ENCODE measurements around the gene MTMR2.

Gene MTMR2

DNA sequence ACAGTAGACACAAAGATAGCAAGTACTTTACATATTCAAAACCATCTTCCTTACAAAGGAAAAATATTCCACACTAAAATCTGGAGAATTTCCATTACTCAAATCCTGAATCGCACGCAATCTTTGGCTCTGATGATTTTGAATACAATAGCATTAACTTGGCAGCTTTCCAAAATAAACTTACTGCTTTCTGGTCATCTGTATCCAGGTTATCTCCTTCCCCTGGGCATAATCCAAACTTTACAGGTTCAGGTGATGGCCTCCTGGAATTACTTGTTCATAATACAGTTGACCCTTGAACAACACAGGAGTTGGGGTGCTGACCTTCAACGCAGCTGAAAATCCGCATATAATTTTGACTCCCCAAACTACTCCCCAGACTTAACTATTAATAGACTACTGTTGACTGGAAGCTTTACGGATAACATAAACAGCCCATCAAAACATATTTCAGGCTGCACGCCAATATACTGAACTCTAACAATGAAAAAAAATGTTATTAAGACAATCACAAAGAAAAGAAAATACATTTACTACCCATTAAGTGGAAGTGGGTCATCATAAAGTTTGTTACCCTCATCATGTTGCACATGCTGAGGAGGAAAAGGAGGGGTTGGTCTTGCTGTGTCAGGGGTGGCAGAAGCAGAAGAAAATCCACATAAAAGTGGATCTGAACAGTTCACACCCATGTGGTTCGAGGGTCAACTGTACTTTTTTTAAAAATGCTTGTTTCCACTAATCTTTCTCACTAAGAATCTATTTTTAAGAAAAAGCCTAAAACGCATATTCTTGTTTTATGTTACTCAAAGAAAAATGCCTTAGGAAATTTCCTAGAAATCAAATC lies 6.5 kb downstream of the MTMR2 start:
- no peak for ATAC-seq

DNA sequence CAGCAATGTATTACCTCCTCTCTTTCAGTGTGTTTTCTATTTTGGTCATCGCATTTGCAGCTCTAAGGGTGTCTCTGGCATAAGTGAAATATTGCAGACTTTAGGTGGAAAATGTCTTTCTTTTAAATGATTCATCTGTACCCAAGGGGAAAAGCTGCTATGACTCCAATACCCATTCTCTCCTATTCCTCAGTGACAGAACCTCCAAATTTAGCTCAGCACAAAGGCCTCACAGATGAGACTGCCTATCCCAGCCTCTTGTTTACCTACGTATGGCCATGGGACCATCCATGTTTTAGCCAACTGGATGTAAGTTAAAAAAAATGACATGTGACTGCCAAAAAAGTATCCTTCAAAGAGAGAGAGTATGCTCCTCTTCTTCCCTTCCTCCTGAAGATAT lies 7.9 kb downstream of the MTMR2 start:
- no peak for ATAC-seq

DNA sequence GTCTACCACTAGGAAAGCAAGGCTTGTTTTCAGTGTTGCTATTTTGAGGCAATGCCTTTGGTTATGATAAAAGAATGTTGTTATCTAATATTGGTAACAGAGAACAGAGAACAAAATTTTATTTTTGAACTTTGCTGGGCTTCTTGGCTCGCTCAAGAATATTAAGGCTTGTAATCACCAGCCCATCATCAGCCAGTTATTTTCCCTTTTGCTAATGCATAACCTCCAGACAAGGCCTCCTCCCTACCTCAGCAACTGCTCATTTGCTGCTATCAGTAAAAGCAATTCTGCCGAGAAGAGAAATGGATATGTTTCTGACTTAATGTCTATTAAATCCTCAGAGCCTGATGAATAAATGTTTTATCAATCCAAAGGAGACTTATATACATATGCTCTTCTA lies 8.9 kb downstream of the MTMR2 start:
- ATAC-seq = no peak

DNA sequence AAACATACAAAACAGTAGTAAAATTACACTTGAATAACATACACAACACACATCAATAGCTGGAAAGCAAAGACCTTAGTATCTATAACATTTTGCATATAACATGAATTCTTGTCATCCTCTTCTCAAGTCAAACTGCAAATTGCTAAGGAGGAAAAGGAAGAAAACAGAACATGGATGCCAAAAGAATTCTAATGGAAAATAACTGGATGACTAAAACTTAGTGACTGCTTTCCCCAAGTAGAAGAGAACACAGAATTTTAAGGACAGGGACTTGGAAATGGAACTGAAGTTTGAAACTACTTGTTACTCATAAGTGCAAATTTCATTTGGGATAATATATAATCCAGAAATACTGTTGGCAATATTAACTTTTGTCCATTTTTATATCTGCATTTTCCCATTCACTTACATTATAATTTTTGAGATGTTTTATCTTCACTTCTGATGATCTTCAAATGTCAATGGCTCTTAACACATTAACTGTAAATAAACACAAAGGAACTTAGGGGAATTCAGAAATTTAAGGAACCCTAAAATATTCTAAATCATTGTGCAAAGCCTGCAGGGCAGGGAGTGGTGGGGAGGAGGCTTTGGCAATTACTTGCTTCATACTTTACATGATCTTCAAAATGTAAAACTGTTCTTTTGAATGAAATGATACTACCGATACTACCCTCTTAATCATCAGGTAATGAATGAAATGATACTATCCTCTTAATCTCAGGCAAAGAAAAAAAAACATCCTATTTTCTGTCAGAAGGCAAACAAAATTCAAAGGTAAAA lies 9.9 kb downstream of the MTMR2 start:
- ATAC-seq = no peak

DNA sequence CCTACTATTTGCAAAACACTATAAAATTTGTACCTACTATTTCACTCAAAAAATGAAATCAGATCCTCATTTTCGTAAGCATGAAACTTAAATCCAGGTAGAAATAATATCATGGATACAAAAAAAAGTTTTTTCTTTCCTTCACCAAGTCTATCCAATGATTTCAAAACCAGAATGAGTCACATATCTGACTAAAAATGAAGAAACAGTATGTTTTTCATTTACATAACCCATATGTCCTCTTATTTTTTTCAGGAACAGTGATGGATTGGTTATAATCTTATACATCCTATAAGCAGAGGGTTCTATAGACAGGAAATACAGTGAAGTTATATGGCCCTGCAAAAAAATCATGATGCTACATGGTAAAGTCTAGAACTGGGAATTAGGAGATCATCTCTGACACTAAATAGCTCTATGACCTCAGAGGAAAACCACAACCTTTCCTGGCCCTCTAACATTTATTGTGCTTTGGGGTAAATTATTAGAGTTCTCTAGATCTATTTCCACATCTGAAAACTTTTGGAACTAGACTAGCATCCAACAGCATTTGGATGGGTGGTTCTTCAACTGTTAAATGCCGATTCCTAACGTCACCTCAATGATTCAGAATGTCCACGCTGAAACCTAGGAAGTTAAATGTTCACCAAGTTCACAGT lies 10.9 kb downstream of the MTMR2 start:
- ATAC-seq = no peak

DNA sequence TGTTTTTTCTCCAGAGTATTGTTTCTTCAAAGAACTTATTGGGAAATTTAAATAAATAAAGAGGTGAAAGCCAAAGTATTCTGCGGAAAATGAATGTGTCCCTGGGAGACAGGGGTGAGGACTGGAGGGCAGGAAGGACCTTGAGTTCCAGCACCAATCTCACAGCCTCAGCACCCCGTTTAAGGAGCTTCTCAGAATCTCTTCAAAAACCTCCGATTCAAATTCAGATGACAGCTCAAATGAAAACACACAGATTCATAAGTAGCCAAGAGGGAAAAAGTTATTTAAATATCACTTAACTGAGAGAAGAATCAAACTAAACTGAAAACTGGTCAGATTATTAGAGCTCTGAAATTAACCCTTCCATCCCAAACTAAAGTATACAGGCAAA lies 12.5 kb downstream of the MTMR2 start:
- no peak for ATAC-seq

DNA sequence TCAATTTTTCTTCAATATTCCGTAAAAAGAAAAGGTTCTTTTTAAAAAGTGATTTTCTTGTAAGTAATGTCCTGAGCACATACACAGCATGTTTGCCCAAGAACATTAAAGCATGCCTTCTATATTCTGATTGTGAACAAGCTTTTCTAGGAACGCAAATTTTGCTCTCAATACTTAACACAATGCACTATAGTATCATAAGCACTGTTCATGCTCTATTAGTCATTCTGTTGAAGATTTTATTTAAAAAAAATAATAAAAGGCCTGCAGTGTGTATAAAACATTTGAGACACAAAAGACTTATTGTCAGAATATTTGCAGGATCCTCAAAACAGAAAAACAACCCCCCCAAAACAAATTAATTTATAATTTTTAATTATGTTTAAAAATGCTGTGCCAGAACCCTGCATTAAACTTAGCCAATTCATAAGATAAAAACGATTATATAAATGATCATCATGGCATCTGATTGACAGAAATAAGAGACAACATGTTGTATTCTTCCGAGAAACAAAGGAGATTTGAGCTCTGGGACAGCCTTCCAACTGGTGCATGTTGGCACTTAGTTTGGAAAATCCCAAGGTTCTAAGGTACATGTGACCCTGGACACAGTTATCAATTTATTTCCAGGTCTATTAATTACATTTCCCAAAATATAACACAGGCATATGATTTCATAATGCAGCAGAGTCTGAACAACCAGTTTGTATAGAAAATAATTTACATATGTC lies 13.1 kb downstream of the MTMR2 start:
- ATAC-seq = no peak

DNA sequence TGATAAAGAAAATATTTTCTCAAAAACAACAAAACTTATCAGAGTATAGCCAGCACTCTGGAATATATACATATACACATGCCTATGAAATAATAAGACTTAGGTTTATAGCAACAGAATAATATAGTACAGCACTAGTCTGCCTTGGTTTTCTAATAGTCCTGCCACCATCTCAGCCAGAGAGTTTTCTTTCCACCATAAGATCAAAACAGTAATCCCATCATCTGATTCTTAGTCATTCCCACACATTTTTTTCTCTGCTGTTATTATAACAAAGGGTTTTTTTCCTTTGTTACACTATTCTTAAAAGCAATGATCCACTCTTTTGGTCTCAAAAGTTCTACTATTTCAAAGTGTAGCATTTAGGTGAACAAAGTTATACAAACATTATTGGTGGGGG lies 15.1 kb downstream of the MTMR2 start:
- no peak for ATAC-seq

DNA sequence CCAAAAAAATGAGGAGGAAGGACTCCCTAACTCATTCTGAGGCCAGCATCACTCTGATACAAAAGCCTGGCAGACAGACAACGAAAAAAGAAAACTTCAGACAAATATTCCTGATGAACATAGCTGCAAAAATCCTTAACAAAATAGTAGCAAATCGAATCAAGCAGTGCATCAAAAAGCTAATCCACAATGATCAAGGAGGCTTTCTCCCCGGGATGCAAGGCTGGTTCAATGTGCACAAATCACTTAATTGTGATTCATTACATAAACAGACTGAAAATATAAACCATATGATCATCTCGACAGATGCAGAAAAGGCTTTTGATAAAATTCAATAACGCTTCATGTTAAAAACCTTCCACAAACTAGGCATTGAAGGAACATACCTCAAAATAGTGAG lies 16.4 kb downstream of the MTMR2 start:
- no peak for ATAC-seq

DNA sequence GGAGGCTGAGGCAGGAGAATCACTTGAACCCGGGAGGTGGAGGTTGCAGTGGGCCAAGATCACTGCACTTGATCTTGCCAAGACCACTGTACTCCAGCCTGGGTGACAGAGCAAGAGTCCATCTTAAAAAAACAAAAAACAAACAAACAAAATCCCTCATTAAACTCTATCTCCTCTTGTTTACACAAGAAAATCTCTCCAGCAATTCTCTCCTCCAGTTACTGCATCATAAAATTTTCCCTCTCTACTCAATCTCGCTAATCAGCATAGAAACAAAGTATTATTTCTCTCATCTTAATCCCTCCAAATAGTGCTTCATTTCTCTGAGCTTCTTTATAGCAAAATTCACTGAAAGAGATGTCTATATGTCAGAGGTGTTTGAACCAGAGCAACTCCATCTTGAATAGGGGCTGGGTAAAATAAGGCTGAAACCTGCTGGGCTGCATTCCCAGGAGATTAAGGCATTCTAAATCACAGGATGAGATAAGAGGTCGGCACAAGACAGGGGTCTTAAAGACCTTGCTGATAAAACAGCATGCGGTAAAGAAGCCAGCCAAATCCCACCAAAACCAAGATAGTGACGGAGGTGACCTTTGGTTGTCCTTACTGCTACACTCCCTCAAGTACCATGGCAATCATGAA lies 19.8 kb downstream of the MTMR2 start:
- ATAC-seq = no peak

DNA sequence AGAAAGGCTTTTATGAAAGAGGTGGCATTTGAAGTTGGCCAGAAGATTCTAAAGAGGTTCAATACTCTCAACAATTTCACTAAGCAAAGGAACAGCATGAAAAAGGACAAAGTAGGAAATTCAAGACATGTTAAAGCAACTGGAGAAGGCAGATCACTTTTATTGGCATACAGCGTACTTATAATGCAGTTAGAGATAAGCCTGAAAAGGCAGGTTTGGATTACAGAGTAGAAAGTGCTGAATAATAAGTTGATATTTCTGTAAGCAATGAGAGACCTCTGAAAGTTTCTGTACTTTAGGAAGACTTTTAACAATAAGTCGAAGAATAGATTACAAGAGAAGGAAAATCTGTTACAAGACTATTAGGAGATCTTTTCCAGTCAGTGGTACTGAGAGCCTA lies 25.1 kb downstream of the MTMR2 start:
- no peak for ATAC-seq

DNA sequence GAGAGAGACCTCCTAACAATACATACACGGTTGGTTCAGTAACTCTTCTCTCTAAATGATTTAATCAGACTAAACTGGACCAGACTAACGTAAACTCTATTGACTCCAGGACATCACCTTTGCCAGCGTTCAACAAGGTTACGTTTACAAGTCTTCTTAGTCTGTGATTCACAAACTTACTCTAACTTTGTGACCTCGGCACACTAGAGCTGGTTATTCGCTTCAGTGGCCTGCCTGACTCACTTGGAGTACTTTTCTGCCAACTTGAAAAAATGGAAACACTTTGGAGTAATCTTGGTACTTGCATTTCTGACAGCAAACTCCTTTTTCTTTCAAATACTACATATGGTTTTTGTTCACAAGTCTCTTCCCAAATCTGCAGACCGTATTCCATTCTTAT lies 26.2 kb downstream of the MTMR2 start:
- ATAC-seq = no peak

DNA sequence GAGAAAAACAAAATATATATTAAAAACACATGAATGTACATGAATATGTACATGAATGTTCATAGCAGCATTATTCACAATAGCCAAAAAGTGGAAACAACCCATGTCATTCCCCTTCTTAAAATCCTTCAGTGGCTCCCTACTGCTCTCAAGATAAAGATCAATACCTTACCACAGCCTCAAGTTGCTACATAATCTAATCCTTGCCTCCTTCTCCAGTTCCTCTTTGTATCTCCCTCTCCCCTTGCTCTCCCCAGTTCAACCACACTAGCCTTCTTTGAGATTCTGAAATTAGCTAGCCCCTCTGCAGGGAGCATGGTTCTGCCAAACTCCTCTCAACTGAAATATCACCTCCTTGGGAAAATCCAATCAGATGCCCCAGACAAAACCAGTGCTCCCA lies 28.1 kb downstream of the MTMR2 start:
- ATAC-seq = no peak

DNA sequence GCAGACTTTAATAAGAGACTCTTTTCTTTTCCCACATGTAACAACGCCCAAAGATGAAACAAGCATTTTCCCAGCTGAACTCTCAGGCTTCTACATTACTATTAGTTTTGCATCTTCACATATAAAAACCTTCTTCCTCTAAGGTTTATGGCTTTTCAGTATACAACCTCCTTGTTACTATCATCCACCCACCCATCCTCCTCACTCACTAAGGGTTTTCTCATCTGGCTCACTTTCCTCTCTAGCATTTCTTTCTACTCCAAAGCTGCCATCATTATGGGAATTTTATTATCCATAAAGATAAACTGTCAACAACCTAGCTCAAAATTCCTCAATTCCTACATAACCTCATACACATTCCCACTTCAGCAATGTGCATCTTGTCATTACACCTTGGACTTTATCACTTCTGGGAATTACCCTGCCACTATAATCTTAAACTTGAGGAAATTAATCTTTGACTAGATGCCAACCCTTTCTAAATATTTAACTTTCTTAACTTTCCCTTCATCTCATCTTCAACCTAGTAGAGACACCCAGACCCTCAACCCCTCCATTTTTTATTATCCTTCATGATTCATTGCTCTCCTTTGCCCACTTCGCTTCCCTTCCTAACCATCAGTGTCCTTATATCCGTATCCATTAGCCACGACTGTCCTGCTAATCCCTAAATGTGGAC lies 30.9 kb downstream of the MTMR2 start:
- ATAC-seq = no peak

DNA sequence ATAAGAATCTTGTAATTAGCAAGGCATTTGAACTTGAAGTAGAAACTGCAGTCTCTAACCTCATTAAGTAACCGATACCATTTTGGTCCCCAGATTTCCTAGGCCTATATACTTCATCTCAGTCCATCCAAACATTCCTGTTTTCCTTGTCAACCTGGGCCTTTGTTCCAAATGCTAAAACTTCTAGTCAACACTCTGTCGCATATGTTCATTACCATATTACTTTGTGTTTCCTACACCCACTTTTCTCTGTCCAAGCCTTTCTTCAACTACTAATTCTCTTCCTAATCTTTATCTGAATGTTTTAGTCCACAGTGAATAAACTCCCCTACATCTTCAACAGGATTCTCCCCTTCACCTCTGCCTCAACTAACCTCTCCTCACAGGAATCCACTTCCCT lies 31.4 kb downstream of the MTMR2 start:
- no peak for ATAC-seq

DNA sequence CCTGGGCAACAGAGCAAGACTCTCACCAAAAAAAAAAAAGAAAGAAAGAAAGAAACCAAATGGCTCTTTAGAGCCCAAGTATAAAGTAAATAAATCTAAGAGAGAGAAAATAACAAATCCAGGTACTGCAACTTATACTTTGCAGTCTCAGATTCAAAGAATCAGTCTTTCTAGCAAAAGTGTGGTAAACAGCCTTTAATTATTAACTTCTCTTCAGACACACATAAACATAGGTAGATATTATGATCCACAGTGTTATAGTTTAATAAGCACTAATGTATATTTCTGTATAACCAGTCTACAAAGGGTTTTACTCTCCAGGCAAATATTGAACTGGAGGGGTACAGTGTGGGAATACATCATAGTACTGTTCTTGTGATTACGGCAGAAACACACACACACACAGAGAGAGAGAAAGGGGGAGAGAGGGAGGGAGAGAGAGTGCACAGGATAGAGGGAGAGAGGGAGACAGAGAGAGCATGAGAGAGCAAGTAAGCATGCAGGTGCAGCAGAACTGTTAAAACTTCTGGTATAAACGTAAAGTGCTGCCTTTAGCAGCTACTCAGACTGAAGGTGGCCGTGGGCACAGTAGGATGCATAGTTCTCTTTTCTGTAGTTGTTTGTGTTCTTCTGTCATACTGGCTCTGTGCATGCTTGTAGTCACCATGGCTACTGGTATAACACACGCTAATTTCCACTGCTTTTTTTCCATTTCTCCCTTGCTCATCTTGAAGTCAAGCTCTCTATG lies 32.3 kb downstream of the MTMR2 start:
- no peak for ATAC-seq

DNA sequence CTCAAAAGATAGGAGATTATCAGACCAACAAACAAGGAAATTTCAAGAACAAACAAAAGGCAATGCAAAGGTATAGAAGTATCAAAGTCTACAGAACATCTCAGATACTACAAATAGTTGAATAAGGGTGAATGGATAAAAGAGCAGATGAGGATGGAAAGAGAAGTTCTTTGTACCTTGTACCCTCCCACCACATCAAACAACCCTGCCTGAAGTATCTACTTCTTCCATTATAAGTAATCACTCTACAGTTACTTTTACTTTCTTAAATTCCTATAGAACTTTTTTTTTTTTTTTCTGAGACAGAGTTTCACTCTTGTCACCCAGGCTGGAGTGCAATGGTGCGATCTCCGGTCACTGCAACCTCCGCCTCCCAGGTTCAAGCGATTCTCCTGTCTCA lies 35.1 kb downstream of the MTMR2 start:
- no peak for ATAC-seq

DNA sequence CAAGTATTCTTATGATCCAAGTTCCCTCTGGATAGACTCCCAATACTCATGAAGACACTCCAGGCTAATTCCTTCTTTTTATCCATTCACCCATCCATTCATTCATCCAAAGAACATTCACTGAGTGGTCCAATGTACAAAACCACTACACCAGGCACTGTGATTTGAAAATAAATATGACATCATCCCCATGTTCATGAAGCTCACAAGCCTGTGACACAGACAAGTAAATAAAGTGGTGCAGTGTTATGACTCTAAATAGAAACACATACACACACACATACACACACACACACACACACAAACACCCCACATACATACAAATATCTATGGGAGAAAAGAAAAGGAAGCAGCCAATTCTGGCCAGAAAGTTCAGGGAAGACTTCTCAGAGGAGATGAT lies 35.5 kb downstream of the MTMR2 start:
- ATAC-seq = no peak

DNA sequence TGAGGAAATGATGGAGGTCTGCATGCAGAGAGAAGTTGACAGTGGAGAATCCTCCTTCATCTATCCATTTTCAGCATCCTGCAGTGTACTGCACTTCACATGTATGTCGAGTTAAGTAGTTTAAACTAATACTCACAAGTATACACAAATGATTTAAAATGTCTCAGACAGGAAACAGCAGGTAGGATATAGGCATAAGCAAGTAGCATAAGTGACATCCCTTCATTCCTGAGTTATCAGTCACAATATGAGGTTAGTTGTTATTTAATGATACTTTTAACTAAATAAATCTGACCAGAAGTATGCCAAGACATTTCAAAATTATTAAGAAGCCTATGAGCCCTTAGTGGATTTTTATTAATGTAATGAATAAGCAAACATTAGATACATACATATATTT lies 37.4 kb downstream of the MTMR2 start:
- no peak for ATAC-seq

DNA sequence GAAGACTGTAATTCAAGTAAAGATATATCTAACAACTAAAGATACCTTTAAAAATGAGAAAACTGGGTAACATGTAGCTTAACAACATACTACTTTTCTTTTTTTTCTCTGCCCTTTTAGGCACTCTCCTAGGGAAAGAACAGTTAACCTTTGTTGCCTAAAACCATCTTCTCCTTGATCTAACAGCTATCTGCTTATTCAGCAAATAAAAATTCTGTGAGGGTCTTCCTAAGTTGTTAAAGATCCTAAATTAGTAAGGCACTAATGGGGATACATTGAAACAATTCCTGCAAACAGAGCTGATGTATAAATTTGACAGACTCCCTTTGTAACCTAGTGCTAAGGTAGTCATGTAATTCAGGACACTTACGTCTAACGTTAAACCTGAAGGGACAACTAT lies 39.1 kb downstream of the MTMR2 start:
- ATAC-seq = no peak

DNA sequence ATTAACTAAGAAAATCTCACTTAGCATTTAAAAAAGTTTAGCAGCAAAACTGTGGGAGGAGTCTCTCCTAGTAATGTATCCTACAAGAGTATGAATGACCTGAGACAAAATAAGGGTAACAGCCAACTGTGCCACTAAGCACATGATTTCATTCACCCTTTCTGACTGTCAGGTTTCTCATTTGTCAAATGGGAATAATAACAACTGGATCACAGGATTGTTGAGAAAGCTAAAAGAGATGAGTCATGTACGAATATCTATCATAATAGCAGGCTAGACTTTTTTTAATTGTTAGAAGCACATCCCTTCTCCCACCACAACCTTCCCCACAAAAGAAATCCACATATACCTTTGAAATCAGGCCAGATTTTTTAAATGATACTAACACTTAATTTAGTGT lies 39.5 kb downstream of the MTMR2 start:
- no peak for ATAC-seq
